Activated naive CD4-positive, alpha-beta T cell (primary cell): Measurements from ENCODE around the gene CHST11.

ENCODE experiments used
- DNase-seq, 4 experiments: peaks; one replicate each; lab custom pipeline; 2025; lab: John Stamatoyannopoulos, UW

The CHST11 gene

DNA sequence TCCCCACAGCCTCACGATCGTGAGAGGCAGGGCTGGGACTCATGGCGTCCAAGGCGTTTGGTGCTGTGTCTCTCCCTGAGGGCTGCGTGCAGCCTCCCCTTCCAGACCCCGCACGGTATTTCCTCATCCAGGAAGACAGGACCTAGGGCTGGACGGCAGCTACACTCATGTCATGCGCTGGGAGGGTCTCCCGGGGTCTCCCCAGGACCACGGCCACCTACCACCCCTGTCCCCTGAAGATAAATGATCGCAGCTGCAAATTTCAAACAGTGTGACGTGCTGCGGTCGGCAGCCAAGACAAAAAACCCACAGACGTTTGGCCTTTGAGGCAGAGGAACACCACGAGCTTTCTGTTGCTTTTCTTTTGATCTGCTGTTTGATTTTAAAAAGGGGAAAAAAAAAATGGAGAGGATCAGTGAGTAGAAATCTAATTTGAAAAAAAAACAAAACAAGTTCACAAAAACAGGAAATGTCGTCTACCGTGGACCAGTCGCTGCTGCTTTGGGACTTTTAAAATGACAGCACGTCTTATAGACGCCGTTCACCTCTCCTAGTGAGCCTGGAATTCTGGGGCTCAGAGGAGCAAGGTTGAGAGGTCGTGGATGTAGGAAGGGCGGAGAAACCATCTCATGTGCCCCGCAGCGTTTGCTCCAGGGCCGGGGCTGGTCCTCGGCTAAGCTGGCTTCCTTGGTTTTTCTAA is 263.7 kb downstream of the CHST11 start:
- DNase-seq, result peak; percentile 6 to 42 (median 26)

DNA sequence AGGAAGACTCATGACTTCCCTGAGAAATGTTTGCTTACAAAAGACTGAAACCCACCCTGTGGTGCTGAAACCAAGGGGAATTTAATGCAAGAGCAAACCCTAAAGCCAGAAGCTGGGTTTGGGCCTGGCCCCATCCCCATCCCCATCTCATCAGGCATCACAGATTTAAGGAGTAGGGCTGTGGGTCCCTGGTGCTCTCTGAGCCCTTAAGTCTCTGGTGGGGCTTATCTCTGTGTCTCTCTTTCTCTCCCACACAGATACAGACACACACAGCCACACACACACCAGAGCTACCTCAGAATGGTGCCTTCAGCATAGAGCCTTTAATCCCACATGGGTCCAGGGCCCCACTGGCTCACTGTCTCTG is 264.3 kb downstream of the CHST11 start:
- no peak for DNase-seq

DNA sequence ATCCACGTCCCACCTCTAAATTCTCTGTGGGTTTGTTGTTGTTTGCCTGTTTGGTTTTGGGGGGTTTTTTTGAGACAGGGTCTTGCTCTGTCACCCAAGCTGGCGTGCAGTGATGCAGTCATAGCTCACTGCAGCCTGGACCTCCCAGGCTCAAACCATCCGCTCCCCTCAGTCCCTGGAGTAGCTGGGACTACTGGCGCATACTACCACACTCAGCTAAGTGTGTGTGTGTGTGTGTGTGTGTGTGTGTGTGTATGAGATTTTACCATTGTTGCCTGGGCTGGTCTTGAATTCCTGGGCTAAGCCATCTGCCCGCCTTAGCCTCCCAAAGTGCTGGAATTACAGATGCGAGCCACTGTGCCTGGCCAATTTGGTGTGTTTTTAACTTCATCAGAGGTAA is 265.2 kb downstream of the CHST11 start:
- DNase-seq, result no peak

DNA sequence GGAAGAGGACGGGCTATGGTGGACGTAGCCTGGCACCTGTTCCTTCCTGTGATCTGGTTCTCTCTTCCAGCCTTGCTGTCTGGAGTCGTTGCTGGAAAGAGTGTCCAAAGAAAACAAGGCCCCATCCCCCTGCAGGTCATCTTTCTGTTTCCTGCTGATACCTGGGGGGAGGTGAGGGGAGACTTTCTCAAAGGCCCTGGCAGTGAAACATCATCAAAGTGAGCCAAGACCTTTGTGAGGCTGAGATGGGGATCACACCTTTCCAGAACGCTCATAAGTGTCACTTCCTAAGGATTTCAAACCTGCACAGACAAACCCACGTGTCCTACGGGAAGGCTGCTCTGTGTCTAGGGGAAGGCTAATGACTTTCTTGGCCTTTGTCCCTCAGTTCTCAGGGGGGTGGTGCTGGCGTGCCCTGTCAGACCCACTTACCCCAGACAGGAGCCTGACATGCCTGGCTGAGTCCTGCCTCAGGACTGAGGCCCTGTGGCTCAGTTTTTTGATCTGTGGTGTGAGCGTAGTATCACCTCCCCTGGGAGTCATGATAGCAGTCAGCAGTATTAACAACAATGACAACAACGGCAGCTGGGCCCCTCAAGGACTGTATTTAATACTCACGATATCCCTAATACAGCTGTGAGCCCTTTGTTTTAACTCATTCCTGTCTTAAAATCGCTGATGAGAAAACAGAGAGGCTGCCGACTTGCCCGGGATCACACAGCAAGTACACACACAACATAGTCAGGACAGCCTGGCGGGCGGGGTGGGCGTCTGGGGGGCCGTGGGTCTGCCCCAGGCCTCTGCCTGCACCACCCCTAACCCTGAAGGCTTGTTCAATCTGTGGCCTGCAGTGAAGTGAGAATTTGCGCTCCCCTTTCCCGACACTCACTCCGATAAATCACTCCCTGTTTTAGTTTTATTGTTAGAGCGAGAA is 266.1 kb downstream of the CHST11 start:
- DNase-seq, result no peak

DNA sequence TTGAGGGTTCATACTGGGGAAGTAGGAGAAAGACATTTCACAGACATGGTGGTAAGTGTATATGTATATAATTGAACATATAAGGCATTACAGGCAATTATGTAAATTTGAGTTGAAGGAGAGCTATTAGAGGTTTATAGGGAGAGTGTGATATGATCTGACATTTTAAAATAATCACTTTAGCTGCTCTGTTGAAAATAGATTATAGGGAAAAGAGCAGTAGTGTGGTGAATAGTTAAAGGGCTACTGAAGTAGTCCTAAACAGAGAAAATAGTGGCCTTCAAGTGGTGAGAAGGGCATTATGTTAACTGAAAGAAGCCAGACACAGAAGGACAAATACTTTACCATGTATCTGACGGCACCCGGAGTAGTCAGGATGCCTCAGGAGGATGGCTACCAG is 267.1 kb downstream of the CHST11 start:
- DNase-seq, result no peak

DNA sequence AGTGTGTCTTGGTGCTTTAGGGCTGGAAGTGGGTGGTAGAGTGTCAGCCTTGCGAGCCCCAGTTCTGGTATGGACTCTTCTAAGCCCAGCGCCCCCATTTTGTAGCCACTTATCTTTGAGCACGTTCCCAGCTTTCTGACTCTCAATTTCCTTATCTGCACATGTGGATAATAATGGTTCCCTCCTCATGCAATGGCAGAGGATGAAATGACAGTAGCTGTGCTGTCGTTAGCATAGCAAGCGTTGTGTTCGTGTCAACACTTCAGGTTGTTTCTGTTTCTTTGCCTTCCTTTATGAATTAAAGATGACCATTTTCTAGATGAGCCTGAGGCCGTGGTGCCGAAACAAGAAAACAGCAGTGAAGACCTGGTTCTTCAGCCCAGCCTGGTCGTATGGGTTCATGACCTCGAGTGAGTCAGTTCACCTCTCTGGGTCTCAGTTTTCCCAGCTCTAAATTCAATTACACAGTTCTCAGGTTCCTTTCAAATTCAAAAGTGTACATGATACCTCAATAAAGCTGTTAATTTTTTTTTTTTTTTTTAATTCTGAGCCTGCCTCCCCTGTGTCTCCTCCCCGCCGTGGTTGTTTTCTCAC is 268.3 kb downstream of the CHST11 start:
- DNase-seq, result no peak

DNA sequence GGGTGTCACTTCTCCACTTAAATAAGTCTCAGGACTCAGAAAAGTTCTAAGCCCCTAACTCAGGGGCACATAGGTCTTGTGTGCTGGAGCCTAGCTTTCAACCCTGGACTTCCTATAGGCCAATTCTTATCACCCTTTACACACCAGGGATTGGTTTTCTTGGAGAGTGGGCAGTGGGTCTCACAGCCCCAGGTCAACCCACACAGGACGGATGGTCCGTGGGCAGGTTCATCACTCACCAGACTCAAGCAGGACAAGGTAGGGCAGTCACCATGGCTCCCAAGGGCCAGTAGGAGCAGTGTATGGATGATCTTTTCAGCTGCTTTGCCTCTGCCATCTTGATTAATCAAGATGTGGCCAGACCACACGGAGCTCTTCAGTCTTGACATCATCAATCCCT is 268.9 kb downstream of the CHST11 start:
- no peak for DNase-seq

DNA sequence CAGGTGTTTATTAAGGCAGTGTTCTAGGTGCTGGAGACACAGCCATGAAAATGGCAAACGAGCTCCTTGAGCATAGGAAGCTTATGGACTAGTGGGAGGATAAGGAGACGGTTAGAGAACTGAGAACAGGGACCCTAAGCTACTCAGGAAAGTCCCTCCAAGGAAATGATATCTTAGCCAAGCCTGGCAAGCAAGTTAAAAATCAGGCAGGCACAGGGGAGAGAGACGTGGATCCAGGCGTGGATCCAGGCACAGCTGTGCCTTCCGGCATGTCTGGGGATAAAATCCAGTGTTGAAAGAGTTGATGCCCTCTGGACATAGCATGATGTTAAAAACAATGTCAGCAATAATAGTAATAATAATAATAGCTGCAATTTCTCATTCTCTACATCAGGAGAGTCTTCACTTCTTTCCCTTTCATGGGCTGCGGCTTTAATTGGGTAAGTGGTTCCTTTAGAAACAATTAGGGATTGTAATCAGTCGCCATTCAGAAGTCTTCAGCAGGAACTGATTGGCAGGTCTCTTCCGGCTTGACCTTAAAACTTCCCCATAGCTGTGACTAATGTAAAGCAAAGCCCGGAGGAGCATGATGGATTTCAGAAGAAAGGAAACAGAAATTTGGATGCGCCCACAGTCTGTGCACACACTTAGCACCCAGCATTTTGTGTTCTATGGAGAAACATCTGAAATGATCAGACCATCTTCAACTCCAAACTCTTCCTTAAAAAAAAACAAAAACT is 271.1 kb downstream of the CHST11 start:
- no peak for DNase-seq

DNA sequence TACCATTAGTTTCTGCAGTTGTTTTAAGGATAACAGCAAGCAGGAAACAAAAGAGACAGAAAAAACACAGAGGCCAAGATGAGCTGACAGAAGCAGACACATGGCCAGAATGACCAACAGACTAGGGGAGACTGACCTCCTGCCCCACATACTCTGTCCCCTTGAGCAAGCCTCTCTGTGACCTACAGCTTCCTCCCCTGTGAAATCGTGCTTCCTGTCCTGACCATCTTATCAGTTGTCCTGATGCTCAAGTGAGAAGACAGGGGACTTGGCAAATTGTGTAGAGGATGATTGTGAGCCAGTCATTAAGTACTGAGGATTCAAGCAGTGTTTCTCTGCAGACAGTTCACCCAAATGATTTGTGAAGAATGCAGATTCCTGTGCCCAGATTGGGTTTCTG is 272.3 kb downstream of the CHST11 start:
- DNase-seq, result no peak

DNA sequence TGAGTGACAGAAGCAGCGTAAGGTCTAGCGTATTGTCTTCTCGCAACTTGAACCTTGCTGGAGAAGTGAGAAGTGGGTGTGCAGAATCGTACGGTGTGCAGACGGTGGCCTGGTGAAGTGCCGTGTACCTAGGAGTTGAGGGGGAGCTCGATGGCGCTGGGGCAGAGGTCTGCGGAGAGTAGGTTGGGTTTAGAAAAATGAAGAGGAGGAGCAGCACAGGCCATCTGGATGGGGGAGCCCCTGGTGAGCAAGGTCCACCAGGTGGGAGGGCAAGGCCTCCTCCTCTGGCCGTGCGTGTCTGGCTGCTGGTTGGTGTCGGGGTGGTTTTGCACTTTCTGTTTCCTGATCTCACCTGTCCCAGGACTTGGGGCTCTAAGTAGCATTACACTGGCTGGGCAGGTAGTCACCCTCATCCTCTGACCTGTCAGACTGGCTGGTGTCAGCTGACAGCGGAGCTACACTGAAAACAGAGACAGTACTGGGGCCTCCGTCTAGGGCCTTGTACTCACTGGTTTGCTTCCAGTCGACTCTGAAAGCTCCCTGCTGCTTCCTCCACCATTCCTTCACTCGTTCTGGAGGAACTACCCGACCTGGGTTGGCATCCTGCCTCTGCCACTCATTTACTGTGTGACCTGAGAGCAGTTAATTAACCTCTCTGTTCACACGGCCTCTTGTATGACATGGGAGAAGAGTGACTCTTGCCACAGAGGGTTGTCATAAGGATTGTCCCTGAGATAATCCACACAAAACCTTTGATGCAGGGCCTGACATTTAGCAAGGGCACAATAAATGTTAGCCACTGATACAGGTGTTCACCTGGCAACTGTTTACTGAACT is 273.1 kb downstream of the CHST11 start:
- DNase-seq, result no peak

DNA sequence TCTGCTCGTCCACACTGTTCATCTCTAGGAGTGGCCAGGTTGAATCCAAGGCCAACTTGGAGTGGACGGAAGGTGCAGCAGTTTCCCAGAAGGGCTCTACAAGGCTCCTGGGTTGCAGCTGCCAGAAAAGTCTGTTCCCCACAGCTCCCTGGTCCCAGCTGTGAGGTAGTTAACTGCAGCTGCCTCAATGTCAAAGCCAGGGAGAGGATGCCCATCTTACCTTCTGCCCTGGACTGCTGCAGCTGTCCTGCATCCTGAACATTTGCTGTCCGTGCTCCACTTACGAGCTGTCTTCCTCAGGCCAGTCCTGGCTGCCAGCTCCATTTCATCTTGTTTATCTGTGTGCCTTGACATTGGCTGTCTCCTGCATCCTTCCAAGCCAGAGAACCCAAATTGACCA is 274.0 kb downstream of the CHST11 start:
- DNase-seq, result no peak

DNA sequence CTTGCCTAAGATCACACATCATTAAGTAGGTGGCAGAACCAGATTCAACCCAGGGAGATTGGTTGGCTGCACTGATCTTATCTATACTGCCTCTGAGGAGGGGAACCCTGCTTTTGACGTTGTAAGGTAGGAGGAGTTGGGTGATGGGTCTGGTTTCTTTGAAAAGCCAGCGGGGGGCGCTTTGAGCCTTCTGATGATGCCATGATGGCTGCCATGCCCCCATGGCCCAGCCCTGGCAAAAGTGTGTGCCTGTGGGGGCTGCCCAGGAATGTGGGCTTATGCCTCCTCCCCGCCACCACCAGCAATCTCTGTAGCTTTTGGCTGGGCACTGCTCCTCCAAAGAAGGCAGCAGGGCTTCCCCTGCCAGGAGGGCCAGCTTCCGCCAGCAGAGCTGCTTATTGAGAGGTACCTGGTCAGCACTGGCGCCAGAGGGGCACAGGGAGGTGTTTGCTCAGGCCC is 277.0 kb downstream of the CHST11 start:
- no peak for DNase-seq

DNA sequence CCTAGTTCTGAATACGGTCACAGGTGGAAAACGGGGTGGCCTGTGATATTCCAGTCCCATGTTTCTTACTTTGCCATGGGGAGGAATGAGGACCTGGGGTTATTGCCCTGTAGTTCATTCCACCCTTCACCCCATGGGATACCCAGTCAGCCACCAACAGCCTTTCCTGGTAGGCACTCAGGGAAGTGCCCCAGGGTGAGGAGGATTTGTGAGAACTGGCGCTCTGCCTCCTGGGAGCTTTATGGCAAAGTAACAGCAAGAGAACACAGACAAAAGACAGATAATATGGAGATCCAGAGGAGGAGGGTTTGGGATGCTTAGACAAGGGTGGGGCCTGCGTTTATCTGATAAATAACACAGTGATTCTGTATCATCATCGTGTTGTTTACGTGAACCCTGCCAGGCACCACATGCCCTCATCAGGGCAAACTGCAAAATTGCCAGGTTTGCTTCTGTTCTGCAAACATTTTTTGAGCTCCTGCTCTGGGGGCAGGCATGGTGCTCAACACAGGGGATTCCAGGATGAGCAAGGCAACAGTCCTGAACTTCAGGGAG is 277.9 kb downstream of the CHST11 start:
- no peak for DNase-seq

DNA sequence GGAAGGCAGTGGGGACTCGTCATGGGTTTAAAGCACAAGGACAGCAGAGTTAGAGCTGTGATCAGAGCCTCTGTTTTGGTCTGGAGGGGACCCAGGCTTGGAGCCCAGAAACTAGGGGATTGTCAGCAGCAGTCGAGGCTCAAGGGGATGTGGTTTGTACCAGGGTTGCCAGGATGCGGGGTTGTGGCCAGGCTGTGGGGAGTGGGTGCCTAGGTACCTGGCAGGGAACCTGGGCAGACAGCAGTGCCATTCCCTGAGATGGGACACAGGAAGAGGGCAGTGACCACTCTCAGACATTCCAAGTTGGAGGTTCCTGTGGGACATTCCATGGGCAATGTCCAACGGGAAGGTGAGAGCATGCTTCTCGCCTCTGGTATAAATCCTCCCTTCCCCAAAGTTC is 279.1 kb downstream of the CHST11 start:
- DNase-seq, result no peak

DNA sequence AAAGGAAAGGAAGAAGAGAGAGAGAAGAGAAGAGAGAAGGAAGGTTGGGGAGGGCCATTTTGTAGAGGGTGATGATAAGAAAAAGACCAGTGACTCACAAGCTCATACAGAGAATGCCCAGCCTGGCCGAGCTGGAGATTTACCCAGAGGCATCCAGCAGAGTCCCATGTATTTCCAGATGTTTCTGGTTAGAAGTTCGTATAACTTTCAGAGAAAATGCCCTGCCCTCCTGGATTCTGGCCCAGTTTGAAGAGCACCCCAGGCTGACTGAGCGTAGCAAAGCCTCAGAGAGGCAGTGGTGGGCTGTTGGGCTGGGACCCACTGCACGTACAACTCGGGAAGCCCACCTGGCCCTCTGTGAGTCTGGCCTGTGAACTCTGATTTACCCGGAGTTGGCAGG is 279.6 kb downstream of the CHST11 start:
- no peak for DNase-seq

DNA sequence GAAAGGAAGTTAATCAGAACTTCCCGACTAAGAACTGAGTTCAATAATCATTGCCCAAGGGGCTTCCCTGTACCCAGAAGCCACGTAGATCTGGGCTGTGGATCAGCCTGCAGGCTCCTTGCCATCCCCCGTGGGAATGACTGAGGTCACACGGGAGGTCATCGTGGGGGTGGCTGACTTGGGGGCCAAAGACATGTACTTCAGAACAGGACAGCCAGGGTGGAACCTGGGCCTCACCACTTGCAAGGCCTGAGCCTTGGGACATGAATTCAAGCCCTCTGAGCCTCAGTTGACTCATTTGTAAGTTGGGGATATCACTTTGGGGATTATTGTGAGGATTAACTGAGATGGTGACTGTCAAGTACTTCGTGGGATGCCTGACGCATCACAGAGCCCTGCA is 280.4 kb downstream of the CHST11 start:
- DNase-seq, result no peak

DNA sequence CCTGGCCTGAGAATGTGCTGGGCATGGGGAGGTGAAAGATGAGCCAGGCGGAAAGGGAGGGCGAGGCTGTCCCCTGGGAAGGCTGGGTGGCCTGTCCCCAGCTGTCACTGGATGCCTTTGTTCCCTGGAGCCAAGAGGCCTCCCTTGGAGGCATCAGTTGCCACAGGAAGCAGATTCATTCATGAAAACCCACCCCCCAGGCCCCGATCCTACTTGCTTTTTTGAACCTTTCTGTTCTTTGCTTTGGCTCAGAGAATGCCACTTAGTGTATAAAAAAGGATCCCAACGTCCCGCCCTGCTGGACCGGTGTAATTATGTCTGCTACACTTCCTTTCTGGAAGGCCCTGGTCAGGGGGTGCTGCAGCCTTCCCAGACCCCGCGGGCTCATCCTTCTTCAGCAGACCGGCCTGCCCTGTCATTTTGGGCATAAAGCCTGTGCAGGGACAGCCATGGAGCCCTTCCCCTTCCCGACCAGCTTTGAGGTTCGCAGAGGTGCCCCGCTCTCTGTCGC is 281.1 kb downstream of the CHST11 start:
- DNase-seq, result no peak

DNA sequence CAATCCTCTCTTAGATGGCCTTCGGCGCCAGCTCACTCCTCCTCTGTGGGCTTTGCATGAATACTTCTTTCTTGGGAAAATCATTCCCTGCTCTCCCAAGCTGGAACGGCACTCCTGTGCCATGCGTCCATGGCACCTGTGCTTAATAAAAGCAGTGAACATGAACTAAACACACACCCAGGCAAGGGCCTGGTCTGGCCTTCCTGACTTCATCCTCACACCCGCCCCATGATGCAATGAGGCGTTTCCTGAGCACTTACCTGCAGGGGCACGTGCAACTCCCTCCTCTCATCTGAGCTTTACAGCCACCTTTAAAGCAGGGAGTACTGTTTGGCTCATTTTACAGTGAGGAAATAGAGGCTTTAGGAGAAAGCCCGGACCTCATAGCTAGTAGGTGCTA is 281.6 kb downstream of the CHST11 start:
- DNase-seq, result no peak

DNA sequence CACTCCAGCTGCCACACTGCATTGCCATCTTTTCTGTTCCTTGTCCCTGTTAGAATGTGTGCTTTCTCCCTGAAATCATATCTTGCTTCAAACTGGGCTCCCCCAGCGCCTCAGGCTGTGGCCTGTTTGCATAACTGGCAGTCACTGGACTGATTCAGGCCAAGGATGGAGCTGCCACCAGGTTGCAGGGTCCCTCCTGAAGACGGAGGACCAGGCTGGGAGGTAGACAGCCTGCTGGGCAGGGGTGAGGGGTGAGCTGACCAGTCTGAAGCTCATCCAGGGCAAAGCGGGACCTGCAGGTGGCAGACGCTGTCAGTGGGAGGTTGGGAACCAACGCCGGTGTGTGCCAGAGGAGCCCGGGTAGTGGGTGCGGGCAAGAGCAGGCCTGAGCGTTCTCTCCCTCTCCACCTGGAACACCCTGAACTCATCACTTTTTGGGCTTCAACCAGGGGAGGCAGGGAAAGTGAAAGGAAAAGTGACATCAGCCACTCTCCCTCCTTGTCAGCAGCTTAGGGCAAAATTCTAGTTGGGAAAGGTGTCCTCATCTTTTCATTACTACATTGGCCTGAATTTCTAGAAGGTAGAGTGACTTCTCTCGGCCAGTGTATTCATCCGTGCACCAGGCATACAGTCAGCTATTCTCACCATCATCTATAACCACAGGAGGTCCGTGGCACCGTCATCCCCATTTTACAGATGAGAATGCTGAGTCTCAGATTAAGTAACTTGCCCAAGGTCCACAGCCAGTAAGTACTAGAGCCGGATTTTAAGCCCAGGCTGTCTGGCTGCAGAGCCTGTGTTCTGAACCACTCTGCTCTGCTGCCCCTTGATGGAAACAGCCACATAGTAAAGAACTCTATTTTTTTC is 282.3 kb downstream of the CHST11 start:
- DNase-seq, result no peak

DNA sequence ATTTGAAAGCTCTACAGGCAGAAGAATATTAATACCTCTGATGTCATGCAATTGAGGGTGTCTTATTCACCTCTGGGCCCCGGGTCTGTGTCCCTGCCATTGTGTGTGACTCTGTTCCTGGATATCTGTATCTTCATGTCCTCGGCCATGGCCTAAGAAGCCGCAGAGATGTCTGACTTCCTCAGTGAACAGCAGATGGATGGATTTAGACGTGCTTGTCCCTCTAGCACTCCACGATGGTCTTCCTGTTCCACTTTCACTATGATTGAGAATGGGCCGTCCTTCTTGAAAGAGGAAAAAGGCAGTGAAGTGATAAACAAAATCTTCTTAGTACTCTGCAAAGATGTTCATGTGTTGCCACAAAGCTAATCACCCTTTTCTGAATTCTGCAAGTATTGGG is 283.9 kb downstream of the CHST11 start:
- DNase-seq, result no peak
